Smooth muscle cell (in vitro differentiated cells): ENCODE results near the gene RBM15. TPM values are rescaled to one million over a fixed set of nuclear protein-coding genes. Genes with fewer than 3 reads are reported as not detected.
A peak's percentile ranks its signal among the peaks of the same experiment; 100 is the strongest.

Experiments used
- DNase-seq: peaks from one replicate; lab custom pipeline; 2025; ENCODE audit not compliant: unreplicated experiment; lab: John Stamatoyannopoulos, UW
- H2AFZ ChIP-seq: fragments of 200-600 bp; sonication (generic); 2 replicates; pipeline ENCODE4 v1.6.0; 2016; ENCODE audit warnings: antibody characterized with exemption, low read depth, mild to moderate bottlenecking
- H3F3A ChIP-seq: fragments of 200-600 bp; sonication (generic); 2 replicates; pipeline ENCODE4 v1.6.0; 2017; ENCODE audit warnings: antibody characterized with exemption, low read depth
- H3K27ac ChIP-seq: fragments of 200-600 bp; sonication (generic); 2 replicates; pipeline ENCODE4 v1.5.1; 2016; ENCODE audit warnings: low read depth, mild to moderate bottlenecking
- H3K27me3 ChIP-seq: fragments of 200-600 bp; sonication (generic); 2 replicates; pipeline ENCODE4 v1.6.1; 2016; ENCODE audit warnings: low read depth, mild to moderate bottlenecking
- H3K36me3 ChIP-seq: fragments of 200-600 bp; sonication (generic); 2 replicates; pipeline ENCODE4 v1.5.1; 2016; ENCODE audit warnings: low read depth
- H3K4me1 ChIP-seq: fragments of 200-600 bp; sonication (generic); 2 replicates; pipeline ENCODE4 v1.5.1; 2016; ENCODE audit warnings: low read depth
- H3K4me2 ChIP-seq: fragments of 200-600 bp; sonication (generic); 2 replicates; pipeline ENCODE4 v1.6.0; 2016; ENCODE audit warnings: mild to moderate bottlenecking
- H3K4me3 ChIP-seq: fragments of 200-600 bp; sonication (generic); 2 replicates; pipeline ENCODE4 v1.5.1; 2016; ENCODE audit warnings: mild to moderate bottlenecking
- H3K79me2 ChIP-seq: fragments of 200-600 bp; sonication (generic); 2 replicates; pipeline ENCODE4 v1.6.0; 2016; ENCODE audit warnings: low read depth, mild to moderate bottlenecking
- H3K9ac ChIP-seq: fragments of 200-600 bp; sonication (generic); 2 replicates; pipeline ENCODE4 v1.6.0; 2016; ENCODE audit warnings: low read depth
- H3K9me3 ChIP-seq: fragments of 200-600 bp; sonication (generic); replicated peaks from 2 replicates; pipeline ENCODE4 v1.5.1; 2016; ENCODE audit warnings: low read depth
- H4K20me1 ChIP-seq: fragments of 200-600 bp; sonication (generic); 2 replicates; pipeline ENCODE4 v1.6.0; 2016; ENCODE audit warnings: low read depth
- WGBS: methylation state at CpG from one replicate; pipeline ENCODE4 v1.1.7; 2016; ENCODE audit warnings: low lambda C conversion rate; 5-methylcytosine and 5-hydroxymethylcytosine counted together
- polyA plus RNA-seq: library from polyadenylated mRNA; unstranded; fragments of >200 nt; fragmentation: Nextera tagmentation; extraction: Ambion mirVana; gene quantifications from 2 replicates; pipeline ENCODE4 v1.2.1, GENCODE V29; 2016
- total RNA-seq: library from RNA; depleted of rRNA; stranded (reverse); fragments of >200 nt; gene quantifications from 2 replicates; pipeline ENCODE4 v1.2.3, GENCODE V29; 2014
- TF ChIP-seq, protein P1 (sequence below): fragments of 200-600 bp; sonication (generic); IDR thresholded peaks from 2 replicates; pipeline ENCODE4 v1.5.1; 2017; ENCODE audit warnings: borderline replicate concordance, mild to moderate bottlenecking, antibody characterized with exemption; ENCODE audit not compliant: insufficient read depth, poor library complexity, severe bottlenecking

Gene RBM15
- total and polyA plus RNA-seq, 2 experiments from 2014 or later = 5.3 to 32.9 TPM

DNA sequence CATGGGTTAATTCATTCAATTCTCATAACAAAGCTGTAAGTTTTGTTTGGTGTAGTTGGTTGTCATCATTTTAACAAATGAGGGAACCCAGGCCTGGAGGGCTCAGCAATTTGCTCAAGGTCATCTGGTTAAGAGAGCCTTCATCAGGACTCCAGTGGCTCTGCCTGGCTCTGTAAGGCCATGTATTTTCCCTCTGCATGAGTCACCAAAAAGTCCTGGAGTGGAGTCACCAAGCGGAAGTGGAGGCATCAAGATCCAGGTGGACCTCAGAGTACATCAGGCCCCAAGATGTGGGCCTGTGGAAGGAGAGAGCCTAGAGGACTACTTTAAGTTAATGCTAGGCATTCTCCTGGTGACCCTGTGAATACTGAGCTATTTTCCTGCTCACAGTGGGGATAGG, 30.0 kb upstream of the RBM15 start:
- WGBS = 42% methylated on average over 1 of the region's 1 CpG
- Histone ChIP-seq H3K27ac (peak overlapping the region; percentile 97), H3K9me3 (no peaks in the 10 kb centered on the region), H3K4me3 (no peak overlapping the region), H3F3A (peaks cover 7% of the 10 kb centered on the region), H3K36me3 (no peaks in the 10 kb centered on the region), H2AFZ (no peak overlapping the region), H3K27me3 (no peaks in the 10 kb centered on the region), H4K20me1 (no peaks in the 10 kb centered on the region), H3K4me2 (peak overlapping the region; percentile 53), H3K9ac (peak overlapping the region; percentile 83), H3K4me1 (peaks cover 7% of the 10 kb centered on the region), H3K79me2 (no peaks in the 10 kb centered on the region)
- TF ChIP-seq, protein P1, sequence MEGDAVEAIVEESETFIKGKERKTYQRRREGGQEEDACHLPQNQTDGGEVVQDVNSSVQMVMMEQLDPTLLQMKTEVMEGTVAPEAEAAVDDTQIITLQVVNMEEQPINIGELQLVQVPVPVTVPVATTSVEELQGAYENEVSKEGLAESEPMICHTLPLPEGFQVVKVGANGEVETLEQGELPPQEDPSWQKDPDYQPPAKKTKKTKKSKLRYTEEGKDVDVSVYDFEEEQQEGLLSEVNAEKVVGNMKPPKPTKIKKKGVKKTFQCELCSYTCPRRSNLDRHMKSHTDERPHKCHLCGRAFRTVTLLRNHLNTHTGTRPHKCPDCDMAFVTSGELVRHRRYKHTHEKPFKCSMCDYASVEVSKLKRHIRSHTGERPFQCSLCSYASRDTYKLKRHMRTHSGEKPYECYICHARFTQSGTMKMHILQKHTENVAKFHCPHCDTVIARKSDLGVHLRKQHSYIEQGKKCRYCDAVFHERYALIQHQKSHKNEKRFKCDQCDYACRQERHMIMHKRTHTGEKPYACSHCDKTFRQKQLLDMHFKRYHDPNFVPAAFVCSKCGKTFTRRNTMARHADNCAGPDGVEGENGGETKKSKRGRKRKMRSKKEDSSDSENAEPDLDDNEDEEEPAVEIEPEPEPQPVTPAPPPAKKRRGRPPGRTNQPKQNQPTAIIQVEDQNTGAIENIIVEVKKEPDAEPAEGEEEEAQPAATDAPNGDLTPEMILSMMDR = no peak
- DNase-seq = no peak

DNA sequence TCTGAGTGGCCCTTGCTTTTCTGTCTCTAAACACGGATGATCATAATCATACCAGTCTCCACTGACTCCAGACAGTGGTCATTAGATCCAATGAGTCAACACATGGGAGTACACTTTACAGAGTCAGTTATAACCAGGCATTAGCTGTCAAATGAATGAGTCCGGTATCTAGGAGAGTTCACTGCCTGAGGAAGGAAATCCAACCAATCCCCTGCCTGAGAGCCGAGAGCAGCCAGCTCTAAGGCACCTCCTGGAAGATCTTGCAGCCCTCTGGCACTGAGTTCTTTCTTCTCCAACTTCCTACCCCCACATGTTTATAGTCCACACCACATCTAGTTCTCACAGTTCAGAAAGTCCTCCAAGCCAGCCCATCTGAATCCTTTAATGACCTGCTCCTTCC, 29.4 kb upstream of the RBM15 start:
- no peaks in the 10 kb centered on the region for H4K20me1 ChIP-seq
- H3K4me2 ChIP-seq = peak overlapping the region; percentile 53
- TF ChIP-seq, protein P1 = no peak
- H3K4me3 ChIP-seq = no peak overlapping the region
- no peak for DNase-seq
- H3K4me1 ChIP-seq = peaks cover 7% of the 10 kb centered on the region
- H3K36me3 ChIP-seq = no peaks in the 10 kb centered on the region
- H3K27me3 ChIP-seq = no peaks in the 10 kb centered on the region
- no peaks in the 10 kb centered on the region for H3K9me3 ChIP-seq
- H3F3A ChIP-seq = peaks cover 7% of the 10 kb centered on the region
- no peak overlapping the region for H2AFZ ChIP-seq
- WGBS = 11% methylated on average over 3 of the region's 3 CpGs
- H3K79me2 ChIP-seq = no peaks in the 10 kb centered on the region
- H3K27ac ChIP-seq = peak overlapping the region; percentile 97
- peak overlapping the region; percentile 83 for H3K9ac ChIP-seq

DNA sequence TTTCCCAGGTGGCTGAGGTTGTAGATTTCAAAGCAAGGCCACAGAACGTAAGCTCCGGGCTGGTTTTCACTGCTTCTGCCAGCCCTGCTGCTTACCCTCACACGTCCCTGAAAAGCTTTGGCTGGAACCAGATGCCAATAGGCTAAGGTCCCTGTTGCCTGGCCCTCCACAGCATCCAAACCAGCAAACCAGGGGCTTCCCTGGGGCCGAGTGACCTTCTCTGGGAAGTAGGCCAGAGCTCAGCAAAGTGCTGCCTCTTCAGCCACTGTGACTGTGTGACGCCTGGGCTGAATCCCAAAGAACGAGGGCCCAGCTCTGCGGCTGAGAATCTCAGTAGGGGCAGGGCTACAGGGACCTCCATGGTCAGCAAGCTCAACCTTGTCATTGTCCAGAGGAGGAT, 28.9 kb upstream of the RBM15 start:
- WGBS = 74% methylated on average over 7 of the region's 7 CpGs

More for the DNA sequence above, 28.9 kb upstream of the RBM15 start:
- Histone ChIP-seq H3K27me3 (no peaks in the 10 kb centered on the region), H3K9ac (peak overlapping the region; percentile 16), H3K4me3 (no peak overlapping the region), H4K20me1 (no peaks in the 10 kb centered on the region), H3K79me2 (no peaks in the 10 kb centered on the region), H3K36me3 (no peaks in the 10 kb centered on the region), H3F3A (peaks cover 7% of the 10 kb centered on the region), H3K4me2 (peak overlapping the region; percentile 37), H3K9me3 (no peaks in the 10 kb centered on the region), H2AFZ (no peak overlapping the region), H3K4me1 (peaks cover 7% of the 10 kb centered on the region), H3K27ac (peak overlapping the region; percentile 97)
- TF ChIP-seq, protein P1 = no peak
- no peak for DNase-seq
